OCI-LY1 (cell line): Measurements from ENCODE around the gene NCS1.

Experiments used
- EZH2 ChIP-seq: fragments of 200-600 bp; sonication (generic), shearing (Covaris generic); IDR thresholded peaks from 2 replicates; pipeline ENCODE4 v1.8.0; 2017; ENCODE audit warnings: borderline replicate concordance, mixed run types, mild to moderate bottlenecking, antibody characterized with exemption, low read length, moderate library complexity, mixed read lengths
- TF ChIP-seq, protein P1 (sequence below): fragments of 200-600 bp; sonication (generic), shearing (Covaris generic); IDR thresholded peaks from 2 replicates; pipeline ENCODE4 v1.5.1; 2017; ENCODE audit warnings: mild to moderate bottlenecking, antibody characterized with exemption, low read length, moderate library complexity, mixed read lengths

DNA sequence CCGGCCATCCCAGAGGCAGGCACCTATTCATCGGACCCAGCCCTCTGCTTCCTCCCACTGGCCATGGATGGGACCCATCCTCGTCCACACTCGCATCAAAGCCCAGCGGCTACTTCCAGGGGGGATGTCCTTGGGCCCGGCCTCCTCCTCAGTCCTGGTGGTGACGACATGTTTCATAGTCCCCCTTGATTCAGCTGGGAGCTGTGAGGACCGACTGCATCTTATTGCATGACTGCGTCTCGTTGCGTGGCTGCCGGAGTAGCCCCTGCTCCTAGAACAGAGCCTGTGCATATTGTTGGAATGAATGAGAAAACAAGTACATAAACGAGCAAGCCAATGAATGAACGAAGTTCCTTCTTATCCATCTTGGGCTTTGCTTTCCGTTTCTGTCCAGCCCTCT lies 12.8 kb downstream of the NCS1 start:
- TF ChIP-seq, protein P1, sequence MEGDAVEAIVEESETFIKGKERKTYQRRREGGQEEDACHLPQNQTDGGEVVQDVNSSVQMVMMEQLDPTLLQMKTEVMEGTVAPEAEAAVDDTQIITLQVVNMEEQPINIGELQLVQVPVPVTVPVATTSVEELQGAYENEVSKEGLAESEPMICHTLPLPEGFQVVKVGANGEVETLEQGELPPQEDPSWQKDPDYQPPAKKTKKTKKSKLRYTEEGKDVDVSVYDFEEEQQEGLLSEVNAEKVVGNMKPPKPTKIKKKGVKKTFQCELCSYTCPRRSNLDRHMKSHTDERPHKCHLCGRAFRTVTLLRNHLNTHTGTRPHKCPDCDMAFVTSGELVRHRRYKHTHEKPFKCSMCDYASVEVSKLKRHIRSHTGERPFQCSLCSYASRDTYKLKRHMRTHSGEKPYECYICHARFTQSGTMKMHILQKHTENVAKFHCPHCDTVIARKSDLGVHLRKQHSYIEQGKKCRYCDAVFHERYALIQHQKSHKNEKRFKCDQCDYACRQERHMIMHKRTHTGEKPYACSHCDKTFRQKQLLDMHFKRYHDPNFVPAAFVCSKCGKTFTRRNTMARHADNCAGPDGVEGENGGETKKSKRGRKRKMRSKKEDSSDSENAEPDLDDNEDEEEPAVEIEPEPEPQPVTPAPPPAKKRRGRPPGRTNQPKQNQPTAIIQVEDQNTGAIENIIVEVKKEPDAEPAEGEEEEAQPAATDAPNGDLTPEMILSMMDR, result no peak
- no peak for TF ChIP-seq EZH2
